Measurements from ENCODE around the gene ACY1.

DNA sequence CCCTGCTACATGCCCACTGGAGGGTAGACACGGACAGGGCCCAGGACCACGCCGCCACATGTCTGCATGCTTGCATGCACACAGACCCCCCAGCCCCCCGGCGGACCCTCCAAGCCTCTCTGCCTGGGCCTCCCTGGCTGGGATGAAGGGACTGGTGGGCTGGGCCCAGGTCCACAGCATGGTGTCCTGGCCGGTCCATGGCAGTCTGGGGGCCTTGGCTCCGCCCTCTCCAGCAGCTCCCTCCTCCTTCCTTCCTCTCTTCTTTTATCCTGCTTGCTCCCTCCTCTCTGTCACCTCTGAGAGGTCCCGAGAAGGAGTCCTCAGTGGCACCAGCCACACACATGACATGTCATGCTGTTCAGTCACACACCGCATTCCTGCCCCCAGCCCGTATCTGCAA lies 48.6 kb downstream of the ACY1 start:
- TF ChIP-seq CTCF (conservative IDR thresholded peaks at IDR 0.05), result no peak
- no peak for TF ChIP-seq ZFX (IDR thresholded peaks at IDR 0.05)

Data from C4-2B (cell line).